ENCODE measurements around the gene COX7A1. TPM values are rescaled to one million over a fixed set of nuclear protein-coding genes. Genes with fewer than 3 reads are reported as not detected.

Gene COX7A1
- total RNA-seq = 5.5 and 17.6 TPM in 2 replicates

DNA sequence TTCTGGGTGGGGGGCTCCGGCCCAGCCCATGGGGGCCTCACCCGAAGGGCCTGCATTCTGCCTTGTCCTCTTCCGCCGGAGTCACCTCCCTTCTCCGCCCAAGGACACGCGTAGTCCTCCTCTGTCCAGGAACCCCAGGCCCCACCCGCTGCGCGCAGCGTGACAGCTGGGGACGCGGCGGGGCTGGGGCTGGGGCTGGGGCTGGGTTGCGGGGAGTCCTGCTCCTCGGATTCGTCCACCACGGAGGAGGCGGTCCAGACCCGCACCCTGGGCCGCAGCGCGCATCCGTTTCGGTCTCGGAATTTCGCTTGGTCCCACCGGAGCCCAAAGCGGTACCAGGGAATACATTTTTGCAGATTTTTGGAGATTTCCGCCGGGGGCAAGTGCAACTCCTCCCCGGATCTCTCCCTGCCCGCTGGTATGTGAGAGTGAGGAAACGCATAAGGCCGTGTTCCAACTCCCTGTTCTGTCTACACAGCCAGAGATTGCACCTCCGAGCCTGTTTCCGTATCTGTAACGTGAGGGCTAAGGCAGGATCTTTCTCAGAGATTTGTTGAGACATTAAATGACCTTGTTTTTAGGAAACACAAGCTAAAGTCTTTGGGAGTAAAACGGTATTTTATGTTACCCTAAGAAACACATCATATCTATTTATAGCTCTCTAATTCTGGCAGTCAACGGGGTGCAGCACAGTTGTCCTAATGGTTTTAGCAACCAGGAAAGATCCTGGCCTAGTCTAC is at the start of gene COX7A1:
TSS of gene COX7A1 (minus strand) at position 96 of the 740 bp plus-strand sequence. CDS start at position 56, 40 bp downstream.

DNA sequence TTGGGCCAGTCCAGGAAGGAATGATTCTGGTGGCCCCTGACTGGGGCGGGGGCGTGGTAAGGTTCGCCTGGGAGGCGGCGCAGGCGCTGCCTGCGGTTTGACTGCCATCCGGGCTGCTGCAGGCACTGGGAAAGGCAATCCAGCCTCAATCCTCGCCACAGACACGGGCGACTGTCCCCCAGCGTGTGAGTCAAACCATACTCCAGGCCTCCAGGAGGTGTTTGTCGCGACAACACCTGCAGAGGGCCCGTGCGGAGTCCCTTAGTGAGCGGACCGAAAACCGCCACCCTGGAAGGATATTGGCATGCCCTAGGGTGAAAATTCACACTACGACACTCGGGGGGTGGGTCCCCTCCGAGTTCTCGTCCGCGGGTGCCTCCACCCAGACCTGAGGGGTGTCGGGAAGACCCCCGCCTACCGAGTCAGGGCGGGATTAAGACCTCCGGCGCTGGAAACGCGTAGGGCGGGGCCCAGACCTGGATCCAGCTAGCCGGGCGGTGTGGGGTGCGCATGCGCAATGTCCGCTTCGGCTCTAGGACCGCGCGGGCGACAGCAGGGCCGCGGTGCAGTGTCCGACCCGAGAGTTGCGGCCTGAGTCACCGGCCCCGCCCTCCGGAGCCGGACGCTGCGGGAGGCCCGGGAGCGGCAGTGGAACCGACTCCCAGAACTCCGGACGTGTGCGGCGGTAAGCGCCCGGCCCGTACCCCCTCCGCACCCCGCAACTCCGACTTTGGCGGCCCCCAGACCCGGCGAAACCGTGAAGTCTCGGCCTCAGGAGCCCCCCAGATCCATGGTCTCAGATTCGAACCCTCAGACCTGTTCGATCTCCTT is 12.6 kb downstream of the COX7A1 start, which contains the start of gene CAPNS1:
TSS of gene CAPNS1 (plus strand) at position 594 of the 831 bp plus-strand sequence. CDS start 946 bp downstream, outside the sequence.

DNA sequence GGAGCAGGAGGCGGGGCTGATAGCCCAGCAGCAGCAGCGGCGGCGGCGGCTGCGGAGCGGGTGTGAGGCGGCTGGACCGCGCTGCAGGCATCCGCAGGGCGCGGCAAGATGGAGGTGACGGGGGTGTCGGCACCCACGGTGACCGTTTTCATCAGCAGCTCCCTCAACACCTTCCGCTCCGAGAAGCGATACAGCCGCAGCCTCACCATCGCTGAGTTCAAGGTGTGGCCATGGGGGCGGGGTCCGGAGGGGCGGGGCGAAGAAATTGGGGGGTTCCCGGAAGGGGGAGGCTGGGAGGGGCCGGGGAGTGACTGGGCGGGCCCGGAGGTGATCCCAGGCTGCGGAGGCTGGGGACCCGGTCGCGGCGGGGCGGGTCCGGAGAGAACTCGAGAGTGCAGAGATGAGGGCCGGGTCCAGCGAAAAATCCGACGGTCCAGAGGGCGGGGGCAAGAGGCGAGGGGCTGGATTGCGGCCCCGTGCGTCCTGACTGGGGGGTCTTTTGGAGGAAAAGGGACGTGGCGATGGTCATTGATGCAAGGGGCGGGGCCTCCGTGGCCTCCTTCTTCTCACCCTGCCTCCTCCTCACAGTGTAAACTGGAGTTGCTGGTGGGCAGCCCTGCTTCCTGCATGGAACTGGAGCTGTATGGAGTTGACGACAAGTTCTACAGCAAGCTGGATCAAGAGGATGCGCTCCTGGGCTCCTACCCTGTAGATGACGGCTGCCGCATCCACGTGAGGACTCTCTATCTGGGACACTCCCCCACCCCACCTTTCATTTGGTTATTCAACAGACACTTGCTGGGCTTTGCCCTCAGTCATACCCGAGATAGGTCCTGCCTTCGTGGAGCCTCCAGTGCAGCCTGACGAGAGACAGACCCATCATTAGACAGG is 36.5 kb downstream of the COX7A1 start, which contains the start of gene TBCB:
TSS of gene TBCB (plus strand) at position 16 of the 891 bp plus-strand sequence. CDS start at position 109, 93 bp downstream.

DNA sequence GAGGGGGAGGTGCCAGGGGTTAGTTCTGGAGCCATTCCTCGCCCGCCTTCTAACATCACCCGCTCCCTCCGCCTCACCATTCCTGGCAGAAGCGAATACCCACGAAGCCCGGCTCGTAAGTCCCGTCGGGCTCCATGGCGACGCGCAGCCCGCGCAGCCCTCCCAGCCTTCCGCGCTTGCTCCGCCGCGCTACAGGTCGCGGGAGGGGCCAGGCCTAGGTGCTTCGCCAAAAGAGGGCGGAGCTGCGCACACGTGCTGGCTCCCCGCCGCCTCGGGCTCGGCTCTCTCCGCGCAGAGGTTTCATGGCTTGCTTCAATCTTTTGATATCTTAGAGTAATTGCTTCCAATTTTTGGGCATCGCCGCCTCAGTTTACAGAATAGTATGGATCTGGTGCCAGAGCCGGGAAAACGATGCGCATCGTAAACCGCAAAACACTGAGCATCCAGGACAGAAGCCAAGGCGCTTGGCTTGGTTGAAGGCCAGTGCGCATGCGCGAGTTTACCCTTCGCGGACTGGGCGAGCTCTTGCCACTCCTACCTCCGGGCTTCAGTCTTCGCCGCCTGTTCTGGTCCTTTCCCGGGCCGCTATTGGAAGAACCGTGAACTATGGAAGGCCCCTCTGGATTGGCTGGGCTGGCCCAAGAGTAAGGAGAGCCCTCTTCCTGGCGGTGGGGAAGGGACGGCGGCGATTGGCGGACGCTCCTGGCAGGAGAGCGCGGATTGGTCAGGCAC is 37.4 kb downstream of the COX7A1 start, which contains the start of gene POLR2I:
TSS of gene POLR2I (minus strand) at position 155 of the 732 bp plus-strand sequence. CDS start at position 136, 19 bp downstream.

DNA sequence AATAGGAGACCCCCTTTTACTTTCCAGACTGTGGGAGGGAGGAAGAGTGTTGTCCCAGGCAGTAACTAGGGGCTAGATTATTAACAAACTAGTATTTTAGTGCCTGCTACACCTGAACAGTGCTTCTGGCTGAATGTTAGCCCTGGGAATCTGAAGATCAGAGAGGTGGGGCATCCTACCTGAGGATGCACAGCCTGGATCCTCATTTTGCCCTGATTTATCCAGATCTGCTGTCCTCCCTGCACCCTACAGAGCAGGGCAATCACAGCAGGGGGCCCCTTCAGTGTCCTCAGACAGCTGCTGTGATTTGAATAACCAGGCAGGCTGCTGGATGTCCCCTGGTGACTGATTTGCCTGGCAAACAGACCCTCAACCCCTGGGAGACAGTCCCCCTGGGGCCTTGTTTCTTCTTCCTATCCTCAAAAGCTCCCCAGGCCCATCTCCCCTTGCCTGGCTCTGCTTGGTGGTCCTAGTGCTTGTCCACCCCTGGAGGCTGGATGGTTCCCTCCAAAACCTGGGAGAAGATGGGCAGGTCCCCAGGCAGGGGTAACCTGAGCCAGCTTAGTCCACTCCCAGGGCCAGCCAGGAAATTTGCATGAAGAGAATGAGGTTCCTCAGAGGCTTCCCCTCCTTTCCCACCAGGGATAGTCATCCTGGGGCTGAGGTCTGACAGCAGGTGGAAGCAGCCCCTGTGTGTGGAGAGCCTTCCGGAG is 41.6 kb downstream of the COX7A1 start, which contains the start of gene OVOL3:
TSS of gene OVOL3 (plus strand) at position 657 of the 713 bp plus-strand sequence. CDS start 60 bp downstream, outside the sequence.

Other genes with a start within 250 kb of the COX7A1 start
- not detected in 2 replicates for gene HCST, start 249.9 kb downstream of the COX7A1 start, total RNA-seq
- not detected in 2 replicates for gene TYROBP, start 244.2 kb downstream of the COX7A1 start, total RNA-seq
- gene LRFN3, start 216.1 kb downstream of the COX7A1 start, total RNA-seq = 2.6 and 3.2 TPM in 2 replicates
- 20.4 and 34.9 TPM in 2 replicates for gene SDHAF1, start 157.3 kb downstream of the COX7A1 start, total RNA-seq
- 0.18 TPM in 1 of 2 replicates, not detected in the other for gene SYNE4, start 143.6 kb downstream of the COX7A1 start, total RNA-seq
- gene ALKBH6, start 138.2 kb downstream of the COX7A1 start, total RNA-seq = 27.5 and 29.4 TPM in 2 replicates
- 9.2 and 11.5 TPM in 2 replicates for gene CLIP3, start 119.6 kb downstream of the COX7A1 start, total RNA-seq
- gene THAP8, start 98.2 kb downstream of the COX7A1 start, total RNA-seq = 8.4 and 9.0 TPM in 2 replicates
- gene WDR62, start 97.5 kb downstream of the COX7A1 start, total RNA-seq = 9.4 and 11.5 TPM in 2 replicates
- not detected in 2 replicates for gene OVOL3, start 41.3 kb downstream of the COX7A1 start, total RNA-seq
- 36.3 and 40.9 TPM in 2 replicates for gene POLR2I, start 37.6 kb downstream of the COX7A1 start, total RNA-seq
- 296 and 316 TPM in 2 replicates for gene TBCB, start 37.0 kb downstream of the COX7A1 start, total RNA-seq
- gene CAPNS1, start 12.4 kb downstream of the COX7A1 start, total RNA-seq = 228 and 269 TPM in 2 replicates
- gene ZNF565, start 62.2 kb upstream of the COX7A1 start, total RNA-seq = 0.29 and 1.6 TPM in 2 replicates
- 49.3 and 53.2 TPM in 2 replicates for gene ZNF146, start 62.7 kb upstream of the COX7A1 start, total RNA-seq
- gene ZFP14, start 226.8 kb upstream of the COX7A1 start, total RNA-seq = 0.89 and 1.2 TPM in 2 replicates